DND-41 (cell line): ENCODE data around the gene HIGD1B.

Source experiments
- ATAC-seq: fragments of 200-7000 bp; cut with Tn5 transposase; 3 replicates; pipeline ENCODE4 v1.9.1; 2021; ENCODE audit warnings: low read depth; ENCODE audit not compliant: insufficient read depth
- DNase-seq: peaks from one replicate; pipeline ENCODE4 v3.0.0-alpha.2; 2020
- H2AFZ ChIP-seq: 2 replicates; pipeline ENCODE4 v1.6.0; 2012; ENCODE audit warnings: low read depth, low read length
- H3K27ac ChIP-seq: 2 replicates; pipeline ENCODE4 v1.5.1; 2012; ENCODE audit warnings: low read length, inconsistent platforms
- H3K27me3 ChIP-seq: fragments of 200-600 bp; sonication (generic); 2 replicates; pipeline ENCODE4 v1.6.0; 2012; ENCODE audit warnings: low read length, mild to moderate bottlenecking, inconsistent platforms; ENCODE audit not compliant: insufficient read depth, poor library complexity
- H3K36me3 ChIP-seq: 2 replicates; pipeline ENCODE4 v1.5.1; 2012; ENCODE audit warnings: low read length, inconsistent platforms; ENCODE audit not compliant: insufficient read depth
- H3K4me1 ChIP-seq: 2 replicates; pipeline ENCODE4 v1.5.1; 2012; ENCODE audit warnings: mild to moderate bottlenecking, low read length; ENCODE audit not compliant: insufficient read depth
- H3K4me2 ChIP-seq: 2 replicates; pipeline ENCODE4 v1.6.0; 2012; ENCODE audit warnings: mild to moderate bottlenecking, moderate library complexity, low read length, inconsistent platforms; ENCODE audit not compliant: insufficient read depth
- H3K4me3 ChIP-seq, 2 experiments: fragments of 200-600 bp in 1 of 2; shearing (Covaris generic) in 1 of 2; 2 replicates each; pipeline ENCODE4 v1.5.1; 2012 to 2016; ENCODE audit warnings: inconsistent platforms in 2 of 2, low read length in 2 of 2, mild to moderate bottlenecking in 2 of 2, low read depth in 1 of 2, moderate library complexity in 1 of 2
- H3K79me2 ChIP-seq: 2 replicates; pipeline ENCODE4 v1.6.0; 2012; ENCODE audit warnings: low read length, inconsistent platforms; ENCODE audit not compliant: insufficient read depth
- H3K9ac ChIP-seq: 2 replicates; pipeline ENCODE4 v1.6.0; 2012; ENCODE audit warnings: low read depth, mild to moderate bottlenecking, inconsistent platforms, low read length, moderate library complexity
- H3K9me3 ChIP-seq: 2 replicates; pipeline ENCODE4 v1.5.1; 2012; ENCODE audit warnings: low read length, moderate library complexity, mild to moderate bottlenecking, inconsistent platforms; ENCODE audit not compliant: insufficient read depth, severe bottlenecking
- H4K20me1 ChIP-seq: 2 replicates; pipeline ENCODE4 v1.6.0; 2012; ENCODE audit warnings: low read length; ENCODE audit not compliant: insufficient read depth
- CTCF ChIP-seq: IDR thresholded peaks from 2 replicates; pipeline ENCODE4 v1.5.1; 2012; ENCODE audit warnings: borderline replicate concordance, low read length, moderate library complexity, mild to moderate bottlenecking; ENCODE audit not compliant: poor library complexity, severe bottlenecking; ENCODE audit errors: extremely low read depth
- EZH2 ChIP-seq: IDR thresholded peaks from 3 replicates; pipeline ENCODE4 v1.6.1; 2012; ENCODE audit warnings: borderline replicate concordance, low read depth, mild to moderate bottlenecking, moderate library complexity, low read length, inconsistent platforms; ENCODE audit not compliant: severe bottlenecking

Gene HIGD1B

GRCh38 chr17:44840936-44841335, 6.7 kb upstream of the HIGD1B start:
- Histone ChIP-seq H3K79me2 (no peaks in the 10 kb centered on the region), H3K4me2 (no peak overlapping the region), H2AFZ (no peak overlapping the region), H3K27me3 (no peaks in the 10 kb centered on the region), H3K4me1 (peaks cover 3% of the 10 kb centered on the region; the same call in 1 of the 2 replicates), H3K27ac (no peak overlapping the region), H3K9ac (no peak overlapping the region), H3K4me3 (no peak overlapping the region), H4K20me1 (no peaks in the 10 kb centered on the region), H3K9me3 (no peaks in the 10 kb centered on the region), H3K36me3 (no peaks in the 10 kb centered on the region)
- DNase-seq (no peak), ATAC-seq (no peak)
- TF ChIP-seq EZH2 (no peak), CTCF (no peak)

GRCh38 chr17:44842748-44843147, 4.9 kb upstream of the HIGD1B start:
- Histone ChIP-seq H2AFZ (no peak overlapping the region), H3K4me3 (no peak overlapping the region)

GRCh38 chr17:44844390-44844830, 3.3 kb upstream of the HIGD1B start:
- no peak for DNase-seq
- Histone ChIP-seq H3K4me1 (peaks cover 3% of the 10 kb centered on the region; the same call in 1 of the 2 replicates), H3K27ac (no peak overlapping the region), H4K20me1 (no peaks in the 10 kb centered on the region), H3K4me2 (no peak overlapping the region), H3K9me3 (no peaks in the 10 kb centered on the region), H3K79me2 (no peaks in the 10 kb centered on the region), H2AFZ (no peak overlapping the region), H3K9ac (no peak overlapping the region), H3K27me3 (no peaks in the 10 kb centered on the region), H3K36me3 (no peaks in the 10 kb centered on the region; the same call in 1 of the 2 replicates), H3K4me3 (no peak overlapping the region)
- ATAC-seq, result no peak
- TF ChIP-seq CTCF (no peak), EZH2 (no peak)

More at GRCh38 chr17:44842748-44843147, 4.9 kb upstream of the HIGD1B start:
- no peak overlapping the region for H3K9ac ChIP-seq
- no peak overlapping the region for H3K27ac ChIP-seq
- peaks cover 3% of the 10 kb centered on the region; the same call in 1 of the 2 replicates for H3K4me1 ChIP-seq
- no peaks in the 10 kb centered on the region for H3K9me3 ChIP-seq
- TF ChIP-seq CTCF (no peak), EZH2 (no peak)
- DNase-seq, result no peak
- H3K4me2 ChIP-seq, result no peak overlapping the region
- H4K20me1 ChIP-seq, result no peaks in the 10 kb centered on the region
- H3K79me2 ChIP-seq, result no peaks in the 10 kb centered on the region
- no peaks in the 10 kb centered on the region for H3K27me3 ChIP-seq
- H3K36me3 ChIP-seq, result no peaks in the 10 kb centered on the region
- no peak for ATAC-seq

DNA sequence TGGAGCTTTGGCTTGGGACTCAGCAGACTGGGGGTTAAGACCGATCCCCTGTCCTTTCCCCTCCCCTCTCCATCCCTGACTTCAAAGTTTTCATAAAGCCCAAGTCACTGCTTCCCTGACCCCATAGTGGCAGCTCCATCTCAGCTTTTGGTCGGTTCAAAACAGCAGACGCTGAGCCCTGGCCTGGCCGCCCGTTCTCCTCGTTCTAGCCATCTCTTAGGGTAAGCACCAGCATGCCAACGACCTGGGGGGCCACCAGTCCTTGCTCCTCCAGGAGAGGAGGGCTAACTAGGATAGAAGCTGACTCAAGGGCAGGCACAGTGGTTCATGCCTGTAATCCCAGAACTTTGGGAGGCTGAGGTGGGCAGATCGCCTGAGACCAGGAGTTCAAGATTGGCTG, 1.5 kb upstream of the HIGD1B start:
- Histone ChIP-seq H3K36me3 (peaks cover 15% of the 10 kb centered on the region), H4K20me1 (no peaks in the 10 kb centered on the region), H3K4me2 (no peak overlapping the region), H3K9ac (no peak overlapping the region), H3K9me3 (no peaks in the 10 kb centered on the region), H3K79me2 (no peaks in the 10 kb centered on the region), H3K27me3 (no peaks in the 10 kb centered on the region), H3K27ac (no peak overlapping the region), H3K4me3 (no peak overlapping the region), H3K4me1 (no peaks in the 10 kb centered on the region), H2AFZ (no peak overlapping the region)
- TF ChIP-seq EZH2, result no peak
- no peak for TF ChIP-seq CTCF
- ATAC-seq (no peak), DNase-seq (no peak)
